Right ventricle myocardium superior (tissue), 1 donor: Measurements from ENCODE around the gene CNOT6. TPM values are rescaled to one million over a fixed set of nuclear protein-coding genes. Genes with fewer than 3 reads are reported as not detected.
"Not testable (repeated sequence)": the region's sequence is repeated elsewhere in the genome, so short reads cannot be mapped to it uniquely, and the experiment has no call there.

Experiments used
- ATAC-seq: fragments of 200-7000 bp; cut with Tn5 transposase; one replicate; pipeline ENCODE4 v1.9.1; 2020; ENCODE audit warnings: mild to moderate bottlenecking; ENCODE audit not compliant: poor library complexity
- DNase-seq: peaks from one replicate; pipeline ENCODE4 v3.0.0-alpha.2; 2020
- intact Hi-C: fragments of 100-400 bp; cut with DNase I; formaldehyde crosslinking; loops from one replicate; pipeline ENCODE4 v1.11.2; 2022
- total RNA-seq: library from RNA; stranded (reverse); fragmentation: NEBNext Ultra II Directional; extraction: Animal tissue kit (Norgen Biotek cat#: 25700); gene quantifications from one replicate; pipeline ENCODE4 v1.2.1, GENCODE V29; 2021
- donor health status: DM: no; HTN: yes; CAD: no; lungs with severe emphysema.

Gene CNOT6
- total RNA-seq, 1 donor from 2014 or later: 13.8 TPM

DNA sequence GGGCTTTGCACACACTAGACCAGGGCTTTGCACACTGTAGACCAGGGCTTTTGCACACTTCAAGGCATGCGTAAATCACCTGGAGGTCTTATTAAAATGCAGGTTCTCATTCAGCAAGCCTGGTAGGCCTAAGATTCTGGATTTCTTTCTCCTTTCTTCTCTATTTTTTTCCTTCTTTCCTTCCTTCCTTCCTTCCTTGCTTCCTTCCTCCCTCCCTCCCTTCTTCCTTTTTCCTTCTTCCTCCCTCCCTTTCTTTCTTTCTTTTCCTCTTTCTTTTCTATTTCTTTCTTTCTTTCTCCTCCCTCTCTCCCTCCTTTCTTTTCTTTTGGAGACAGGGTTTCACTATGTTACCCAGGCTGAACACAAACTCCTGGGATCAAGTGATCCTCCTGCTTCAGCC is 24.3 kb upstream of the CNOT6 start:
- no peak for DNase-seq
- intact Hi-C loops: loop anchor here (5.0 to 10.0 kb wide), 2 partner anchors 178 to 345 kb away; partner anchors contain the start of gene MAPK9

DNA sequence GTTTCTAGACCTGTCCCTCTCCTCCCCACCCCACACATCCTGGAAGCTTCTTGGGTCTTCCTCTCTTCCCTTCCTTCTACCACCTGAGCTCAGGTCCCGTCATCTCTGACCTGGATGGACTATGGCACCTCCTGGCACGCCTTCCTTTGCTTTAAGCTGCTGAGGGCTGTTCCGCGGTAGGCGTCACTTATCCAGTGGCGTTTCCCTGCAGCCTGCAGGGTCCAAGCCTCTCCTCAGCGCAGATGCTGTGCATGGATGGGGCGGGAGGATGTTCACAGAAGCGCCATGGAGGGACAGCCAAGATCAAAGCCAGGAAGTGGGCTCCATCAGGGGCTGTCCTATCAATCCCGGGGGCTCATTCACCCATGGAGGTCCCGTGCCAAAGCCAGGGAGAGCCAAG is 23.8 kb upstream of the CNOT6 start:
- DNase-seq: no peak
- no peak for ATAC-seq
- intact Hi-C loops: loop anchor here (5.0 to 10.0 kb wide), 2 partner anchors 178 to 346 kb away; partner anchors contain the start of gene MAPK9

More for the DNA sequence above, 24.3 kb upstream of the CNOT6 start:
- ATAC-seq: no peak

DNA sequence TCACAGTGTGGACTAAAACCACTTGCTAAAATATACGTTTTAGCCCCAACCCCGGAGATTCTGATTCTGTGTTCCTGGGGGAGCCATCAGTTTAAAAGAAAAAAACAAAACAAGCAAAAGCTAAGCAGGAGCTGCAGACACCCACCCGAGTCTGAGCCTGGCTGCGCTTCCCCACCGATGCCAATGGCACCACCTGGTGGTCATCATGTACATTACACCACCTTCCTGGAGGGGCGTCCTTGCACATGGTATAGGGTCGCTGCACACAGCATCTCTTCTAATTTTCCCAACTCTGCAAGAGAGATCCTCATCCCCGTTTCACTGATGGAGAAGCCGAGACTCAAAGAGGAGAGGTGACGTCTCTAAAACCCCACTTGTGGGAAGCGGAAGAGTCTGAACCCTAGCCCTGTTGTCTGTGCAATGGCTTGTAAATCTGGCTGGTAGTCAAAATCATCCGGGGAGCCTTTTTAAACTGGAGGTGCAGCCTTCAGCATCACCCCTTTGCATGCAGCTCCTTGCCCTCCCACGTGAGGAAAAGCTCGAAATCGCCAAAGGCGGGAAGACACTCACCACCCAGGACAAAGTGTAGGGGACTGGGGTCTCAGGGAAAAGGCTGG is 23.1 kb upstream of the CNOT6 start:
- intact Hi-C loops: loop anchor here (5.0 to 10.0 kb wide), 2 partner anchors 179 to 346 kb away; partner anchors contain the start of gene MAPK9
- DNase-seq: peak; percentile 64
- peak; percentile 84 for ATAC-seq

DNA sequence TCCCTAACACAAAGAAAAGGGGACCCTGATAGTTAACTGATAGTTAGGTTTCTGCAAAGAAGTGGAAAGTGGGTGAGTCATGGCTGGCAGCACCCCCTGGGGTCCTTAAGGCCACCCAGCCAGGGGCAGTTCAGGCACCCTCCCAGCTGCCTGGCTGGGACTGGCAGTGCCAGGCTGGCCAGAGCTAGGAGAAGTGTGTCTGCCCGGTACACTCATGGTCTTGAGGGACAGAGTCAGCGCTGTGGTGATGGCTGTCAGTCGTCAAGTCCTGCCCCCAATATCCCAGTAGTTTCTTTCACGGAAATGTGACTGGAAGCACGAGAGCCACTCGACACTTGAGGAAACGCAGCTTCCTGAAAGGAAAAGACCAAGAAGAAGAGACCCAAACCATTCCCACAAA is 22.3 kb upstream of the CNOT6 start:
- no peak for ATAC-seq
- intact Hi-C loops: loop anchor here (5.0 to 10.0 kb wide), 2 partner anchors 180 to 347 kb away; partner anchors contain the start of gene MAPK9
- no peak for DNase-seq

DNA sequence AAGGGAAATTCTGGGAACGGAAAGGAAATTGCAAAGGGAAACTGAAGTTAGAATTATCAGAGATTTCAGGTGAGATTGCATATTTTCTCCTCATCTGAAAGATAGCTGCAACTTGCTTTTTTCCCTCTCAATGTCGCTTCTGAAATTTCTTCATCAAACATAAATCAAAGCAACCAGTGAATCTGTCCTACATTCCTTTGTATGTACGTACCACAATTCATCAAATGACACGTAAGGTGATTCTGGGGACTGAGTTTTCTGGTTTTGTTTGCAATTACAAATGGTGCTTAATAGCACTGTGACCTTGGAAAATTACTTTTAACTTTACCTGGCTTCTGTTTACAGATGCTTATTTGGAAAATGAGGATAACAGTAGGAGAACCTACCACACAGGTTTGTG is 21.9 kb upstream of the CNOT6 start:
- no peak for ATAC-seq
- no peak for DNase-seq
- intact Hi-C loops: loop anchor here (5.0 to 10.0 kb wide), 2 partner anchors 180 to 347 kb away; partner anchors contain the start of gene MAPK9

DNA sequence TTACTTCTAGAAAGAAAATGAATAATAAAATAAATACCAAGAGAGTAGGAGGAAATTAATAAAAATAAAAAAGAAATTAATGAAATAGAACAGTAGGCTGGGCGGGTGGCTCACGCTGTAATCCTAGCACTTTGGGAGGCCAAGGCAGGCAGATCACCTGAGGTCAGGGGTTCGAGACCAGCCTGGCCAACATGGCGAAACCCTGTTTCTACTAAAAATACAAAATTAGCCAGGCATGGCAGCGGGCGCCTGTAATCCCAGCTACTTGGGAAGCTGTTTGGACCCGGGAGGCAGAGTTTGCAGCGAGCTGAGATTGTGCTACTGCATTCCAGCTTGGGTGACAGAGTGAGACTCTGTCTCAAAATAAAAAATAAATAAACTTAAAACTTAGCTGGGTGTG is 20.8 kb upstream of the CNOT6 start:
- intact Hi-C loops: loop anchor here (5.0 to 10.0 kb wide), 2 partner anchors 181 to 349 kb away; partner anchors contain the start of gene MAPK9
- DNase-seq, ATAC-seq: not testable (repeated sequence)

DNA sequence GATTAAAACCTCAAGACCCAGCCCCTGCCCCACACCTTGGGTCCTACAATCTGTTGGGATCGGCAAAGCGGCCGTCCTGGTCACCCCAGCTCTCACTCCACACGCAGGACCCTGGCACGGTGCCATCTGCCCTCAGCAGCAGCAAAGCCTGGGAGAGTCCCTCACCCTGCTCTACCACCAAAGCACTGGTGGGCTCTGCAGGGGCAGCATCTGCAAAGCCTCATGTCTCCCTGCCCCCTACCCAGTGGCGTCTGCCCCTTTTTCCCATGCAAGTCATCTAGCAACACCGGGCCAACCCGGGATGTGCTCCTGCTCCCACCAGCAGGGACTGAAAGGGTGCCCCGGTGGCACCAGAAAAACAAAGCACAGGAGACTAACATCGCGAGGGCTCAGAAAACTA is 19.6 kb upstream of the CNOT6 start:
- no peak for ATAC-seq
- no peak for DNase-seq
- intact Hi-C loops: loop anchor here (5.0 to 10.0 kb wide), 2 partner anchors 182 to 350 kb away; partner anchors contain the start of gene MAPK9

DNA sequence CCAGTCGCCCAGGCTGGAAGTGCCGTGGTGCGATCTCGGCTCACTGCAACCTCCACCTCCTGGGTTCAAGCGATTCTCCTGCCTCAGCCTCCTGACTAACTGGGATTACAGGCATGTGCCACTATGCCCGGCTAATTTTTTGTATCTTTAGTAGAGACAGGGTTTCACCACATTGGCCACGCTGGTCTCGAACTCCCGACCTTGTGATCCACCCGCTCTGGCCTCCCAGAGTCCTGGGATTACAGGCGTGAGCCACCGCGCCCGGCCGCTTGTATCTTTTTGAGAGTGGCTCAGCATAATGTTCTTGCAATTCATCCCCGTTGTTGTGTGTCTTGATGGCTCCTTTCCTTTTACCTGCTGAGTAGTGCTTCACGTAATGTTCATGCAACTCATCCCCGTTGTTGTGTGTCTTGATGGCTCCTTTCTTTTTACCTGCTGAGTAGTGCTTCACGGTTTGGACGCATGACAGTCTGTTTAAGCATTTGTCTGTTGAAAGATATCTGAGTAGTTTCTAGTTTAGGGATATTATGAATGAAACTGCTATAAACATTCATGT is 18.1 kb upstream of the CNOT6 start:
- not testable (repeated sequence) for DNase-seq, ATAC-seq
- intact Hi-C loops: loop anchor here (10.0 kb wide), 1 partner anchor 351 kb away; no protein-coding TSS in a partner anchor

DNA sequence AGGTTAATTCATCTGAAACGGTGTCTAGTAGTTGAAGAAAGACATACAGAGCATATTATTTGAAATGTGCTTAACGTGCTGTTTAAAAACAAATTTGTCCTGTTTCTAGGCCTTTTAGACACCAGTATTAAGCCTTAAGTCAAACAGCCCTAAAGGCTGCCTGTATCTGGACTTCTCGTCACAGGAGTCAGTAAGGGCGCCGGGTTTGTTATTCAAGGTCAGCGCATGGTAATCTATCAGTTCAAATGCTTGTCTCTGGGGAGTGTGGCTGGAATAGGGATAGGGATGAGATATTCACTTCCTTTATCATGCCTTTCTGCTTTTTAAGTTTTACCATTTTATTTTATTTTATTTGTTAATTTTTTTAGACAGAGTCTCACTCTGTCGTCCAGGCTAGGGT is 9.4 kb upstream of the CNOT6 start:
- ATAC-seq: no peak
- no peak for DNase-seq
- intact Hi-C loops: no loop called here

DNA sequence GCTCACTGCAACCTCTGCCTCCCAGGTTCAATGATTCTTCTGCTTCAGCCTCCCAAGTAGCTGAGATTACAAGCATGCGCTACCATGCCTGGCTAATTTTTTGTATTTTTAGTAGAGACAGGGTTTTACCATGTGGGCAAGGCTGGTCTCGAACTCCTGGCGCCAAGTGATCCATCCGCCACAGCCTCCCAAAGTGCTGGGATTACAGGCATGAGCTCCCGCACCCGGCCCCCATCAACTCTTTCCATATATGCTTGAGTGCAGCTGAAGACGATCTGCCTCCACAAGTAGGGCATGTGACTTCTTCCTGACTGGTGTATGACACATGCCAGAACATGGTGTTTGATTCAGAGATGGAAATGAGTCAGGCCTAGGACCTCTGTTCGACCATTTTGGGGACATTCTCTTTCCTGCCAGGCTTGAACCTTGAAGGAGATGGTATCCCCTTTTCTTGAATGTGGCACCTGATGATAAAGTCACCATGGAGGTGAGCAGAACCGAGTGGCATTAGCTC is 7.5 kb upstream of the CNOT6 start:
- ATAC-seq (no peak), DNase-seq (no peak)
- intact Hi-C loops: no loop called here

DNA sequence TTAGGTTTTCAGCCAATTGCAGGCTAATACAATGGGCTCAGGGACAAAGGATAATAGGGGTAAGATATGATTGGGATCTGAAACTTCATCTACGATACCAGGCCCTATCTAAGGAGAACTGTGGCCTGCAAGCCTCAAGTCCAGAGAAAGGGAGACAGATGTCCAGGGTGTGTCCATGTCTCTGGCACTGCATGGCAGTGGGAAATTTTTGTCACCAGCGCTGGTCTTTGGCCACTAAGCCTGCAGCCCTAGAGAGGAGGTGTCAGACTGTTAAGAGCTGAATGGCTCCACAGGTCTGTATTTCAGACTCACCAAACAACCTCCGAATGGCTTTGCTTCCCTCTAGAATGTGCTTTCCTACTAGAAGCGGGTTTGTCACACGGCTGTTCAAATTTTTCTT is 6.6 kb upstream of the CNOT6 start:
- DNase-seq (no peak), ATAC-seq (no peak)
- intact Hi-C loops: no loop called here

DNA sequence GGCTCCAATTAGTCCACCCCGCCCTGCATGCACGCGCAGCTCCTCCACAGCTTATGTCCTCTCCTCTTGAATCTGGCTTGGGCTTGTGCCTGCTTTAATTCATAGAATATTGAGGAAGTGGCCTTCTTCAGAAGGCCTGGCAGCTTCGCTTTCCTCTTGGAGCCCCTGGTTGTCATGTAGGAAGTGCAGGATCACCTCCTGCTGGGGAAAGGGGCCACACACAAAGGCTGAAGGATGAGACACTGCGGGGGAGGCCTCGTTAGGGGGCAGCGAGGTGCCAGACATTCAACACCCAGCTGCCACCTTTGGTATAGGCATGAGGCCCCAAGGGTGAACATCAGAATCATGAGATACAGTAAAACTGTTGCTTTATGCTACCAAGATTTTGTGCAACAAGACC is 2.7 kb upstream of the CNOT6 start:
- intact Hi-C loops: no loop called here
- DNase-seq: no peak
- ATAC-seq: no peak

DNA sequence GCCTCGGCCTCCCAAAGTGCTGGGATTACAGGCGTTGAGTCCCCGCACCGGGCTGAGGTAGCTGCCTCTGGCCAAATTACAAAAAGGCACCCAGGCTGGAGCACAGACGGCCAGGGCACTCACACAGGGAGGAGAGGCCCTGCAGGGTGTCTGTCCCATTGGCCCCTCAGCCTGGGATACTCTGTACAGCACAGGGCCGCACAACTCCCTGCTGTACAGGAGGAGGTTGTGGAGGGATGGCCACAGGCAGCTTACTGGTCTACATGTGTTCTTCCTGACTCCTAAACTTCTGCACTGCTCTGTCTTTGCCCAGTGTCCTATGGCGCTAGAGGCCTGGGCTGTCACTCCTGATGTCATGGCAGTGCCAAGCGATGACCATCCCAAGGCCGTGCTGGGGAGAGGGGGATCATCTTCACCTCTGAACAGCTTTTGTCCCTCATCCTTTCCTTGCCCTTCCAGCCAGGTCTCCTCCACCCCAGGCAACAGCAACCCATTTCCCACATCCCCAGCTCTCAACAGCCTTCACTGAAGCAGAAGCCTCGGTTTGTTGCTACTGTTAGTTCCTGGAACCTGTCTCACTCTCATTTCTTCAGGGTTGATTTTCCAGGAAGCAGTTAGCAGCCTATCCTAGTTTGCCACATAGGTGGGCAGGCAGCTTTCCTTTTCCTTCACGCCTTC is 1.8 kb upstream of the CNOT6 start:
- ATAC-seq (no peak), DNase-seq (no peak)
- intact Hi-C loops: no loop called here

DNA sequence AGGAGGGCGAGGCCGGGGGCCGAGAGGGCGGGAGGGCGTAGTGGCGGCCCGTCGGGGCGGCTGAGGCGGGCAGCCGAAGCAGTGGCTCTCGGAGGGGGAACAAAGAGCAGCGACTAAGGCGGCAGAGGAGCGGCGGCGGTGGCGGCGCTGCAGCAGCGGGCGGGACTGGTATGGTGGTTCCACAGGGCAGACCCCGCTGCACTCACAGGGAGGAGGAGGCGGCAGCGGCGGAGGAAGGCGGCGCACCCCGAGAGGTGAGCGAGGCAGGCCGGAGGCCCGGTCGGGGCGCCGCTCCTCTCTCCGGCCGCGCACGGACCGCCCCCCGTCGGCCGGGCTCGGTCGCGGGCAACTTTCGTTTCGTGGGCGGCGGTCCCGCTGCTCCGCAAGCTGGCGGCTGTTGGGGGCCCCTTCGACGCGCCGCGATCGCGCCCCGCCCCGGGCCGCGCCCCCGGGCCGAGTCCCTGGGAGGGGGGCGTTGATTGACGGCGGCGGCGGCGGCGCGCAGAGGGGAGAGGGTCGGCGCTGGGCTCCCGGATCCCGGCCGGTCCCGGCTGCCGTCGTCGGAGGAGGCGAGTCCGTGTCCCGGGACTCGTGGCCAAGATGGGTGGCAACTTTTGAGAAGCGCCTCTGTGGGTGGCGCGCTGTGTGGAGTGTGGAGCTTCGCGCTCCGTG is 467 bp downstream of the CNOT6 start:
- intact Hi-C loops: no loop called here
- ATAC-seq (peak; percentile 42), DNase-seq (peak; percentile 65)

DNA sequence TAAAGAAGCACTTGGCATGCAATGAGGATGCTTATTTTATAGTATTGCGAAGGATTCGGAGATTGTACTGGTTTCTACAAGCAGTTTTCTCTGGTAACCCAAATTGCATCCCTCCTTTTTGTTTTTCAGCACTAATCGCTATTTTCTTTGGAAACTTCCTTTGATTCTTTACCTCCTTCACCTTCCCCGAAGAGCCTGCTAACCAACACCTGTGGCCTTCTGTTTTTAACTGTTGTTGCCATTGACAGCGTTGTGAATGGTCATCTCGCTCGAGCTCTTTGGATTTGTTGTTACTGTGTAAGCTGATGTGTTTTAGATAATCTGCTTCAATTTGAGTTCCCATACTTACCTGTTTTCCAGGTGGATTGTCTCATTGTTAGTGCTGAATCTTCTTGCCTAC is 1.1 kb downstream of the CNOT6 start:
- intact Hi-C loops: no loop called here
- ATAC-seq: no peak
- no peak for DNase-seq

DNA sequence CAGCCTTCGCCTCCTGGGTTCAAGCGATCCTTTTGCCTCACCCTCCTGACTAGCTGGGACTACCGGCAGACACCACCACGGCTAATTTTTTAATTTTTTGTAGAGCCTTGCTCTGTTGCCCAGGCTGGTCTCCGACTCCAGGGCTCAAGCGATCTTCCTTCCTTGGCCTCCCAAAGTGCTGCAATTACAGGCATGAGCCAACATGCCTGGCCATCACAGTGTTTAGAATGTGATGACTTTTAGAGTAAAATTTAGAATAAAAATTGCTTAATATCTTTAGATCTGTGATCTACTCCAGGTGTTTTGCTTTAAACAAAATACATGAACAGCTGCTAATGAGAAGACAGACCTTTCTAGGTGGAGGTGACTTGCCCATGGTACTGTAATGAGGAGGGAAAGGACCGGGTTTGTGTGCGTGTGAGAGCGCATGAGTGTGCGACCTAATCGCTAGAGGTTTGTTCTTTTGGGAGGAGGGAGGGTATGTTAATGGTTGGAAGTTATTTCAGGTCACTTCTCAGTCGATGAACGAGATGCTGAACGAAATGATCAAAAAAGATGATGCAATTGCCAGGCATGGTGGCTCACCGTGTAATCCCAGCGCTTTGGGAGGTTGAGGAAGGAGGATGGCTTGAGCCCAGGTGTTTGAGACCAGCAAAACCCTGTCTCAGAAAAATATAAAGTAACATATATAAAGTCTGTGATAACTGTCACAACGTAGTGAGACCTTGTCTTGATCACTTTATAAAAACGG is 2.0 kb downstream of the CNOT6 start:
- DNase-seq (no peak), ATAC-seq (no peak)
- intact Hi-C loops: no loop called here

DNA sequence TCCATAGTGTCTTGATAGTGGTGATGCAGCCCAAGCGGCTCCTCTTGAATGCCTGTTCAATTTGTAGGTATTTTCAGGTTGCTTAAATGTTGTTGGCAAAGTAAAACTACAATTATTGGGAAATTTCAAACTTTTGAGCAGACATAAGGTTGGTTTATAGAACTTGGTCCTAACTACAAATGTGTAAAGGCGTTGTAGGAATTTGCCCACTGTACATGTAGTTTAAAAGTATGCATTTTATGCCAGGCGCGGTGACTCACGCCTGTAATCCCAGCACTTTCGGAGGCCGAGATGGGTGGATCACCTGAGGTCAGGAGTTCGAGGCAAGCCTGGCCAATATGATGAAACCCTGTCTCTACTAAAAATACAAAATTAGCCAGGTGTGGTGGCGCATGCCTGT is 2.6 kb downstream of the CNOT6 start:
- intact Hi-C loops, ATAC-seq, DNase-seq: not testable (repeated sequence)

DNA sequence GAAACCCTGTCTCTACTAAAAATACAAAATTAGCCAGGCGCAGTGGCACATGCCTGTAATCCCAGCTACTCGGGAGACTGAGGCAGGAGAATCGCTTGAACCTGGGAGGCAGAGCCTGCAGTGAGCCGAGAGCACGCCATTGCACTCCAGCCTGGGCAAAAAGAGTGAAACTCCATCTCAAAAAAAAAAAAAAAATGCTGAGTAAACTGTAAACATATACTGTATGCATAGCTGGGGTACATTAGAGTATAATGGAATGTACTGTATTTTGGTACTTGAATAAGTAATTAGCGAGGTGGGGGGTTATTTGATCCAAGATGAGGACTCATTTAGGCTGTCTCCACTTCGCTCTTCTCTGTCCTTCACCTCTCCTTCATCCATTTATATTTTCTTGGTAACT is 3.7 kb downstream of the CNOT6 start:
- intact Hi-C loops, DNase-seq, ATAC-seq: not testable (repeated sequence)
